Uterus (tissue), 2 donors: ENCODE measurements around the gene FGFR3.

Source experiments
- POLR2A ChIP-seq, 2 donors: fragments of 450-650 bp; IDR thresholded peaks; one replicate each; pipeline ENCODE4 v1.6.1; 2016; ENCODE audit warnings: antibody characterized with exemption in 2 of 2, mild to moderate bottlenecking in 1 of 2, moderate library complexity in 1 of 2
- TF ChIP-seq, protein P1 (sequence below), 4 experiments: fragments of 200-600 bp in 2 of 4; fragments of 450-650 bp in 2 of 4; sonication (generic) in 2 of 4; IDR thresholded peaks; one replicate each; pipeline ENCODE4 v1.5.1; 2016 to 2019; ENCODE audit warnings: antibody characterized with exemption in 4 of 4, mild to moderate bottlenecking in 2 of 4, moderate library complexity in 1 of 4

- TF ChIP-seq, protein P1, sequence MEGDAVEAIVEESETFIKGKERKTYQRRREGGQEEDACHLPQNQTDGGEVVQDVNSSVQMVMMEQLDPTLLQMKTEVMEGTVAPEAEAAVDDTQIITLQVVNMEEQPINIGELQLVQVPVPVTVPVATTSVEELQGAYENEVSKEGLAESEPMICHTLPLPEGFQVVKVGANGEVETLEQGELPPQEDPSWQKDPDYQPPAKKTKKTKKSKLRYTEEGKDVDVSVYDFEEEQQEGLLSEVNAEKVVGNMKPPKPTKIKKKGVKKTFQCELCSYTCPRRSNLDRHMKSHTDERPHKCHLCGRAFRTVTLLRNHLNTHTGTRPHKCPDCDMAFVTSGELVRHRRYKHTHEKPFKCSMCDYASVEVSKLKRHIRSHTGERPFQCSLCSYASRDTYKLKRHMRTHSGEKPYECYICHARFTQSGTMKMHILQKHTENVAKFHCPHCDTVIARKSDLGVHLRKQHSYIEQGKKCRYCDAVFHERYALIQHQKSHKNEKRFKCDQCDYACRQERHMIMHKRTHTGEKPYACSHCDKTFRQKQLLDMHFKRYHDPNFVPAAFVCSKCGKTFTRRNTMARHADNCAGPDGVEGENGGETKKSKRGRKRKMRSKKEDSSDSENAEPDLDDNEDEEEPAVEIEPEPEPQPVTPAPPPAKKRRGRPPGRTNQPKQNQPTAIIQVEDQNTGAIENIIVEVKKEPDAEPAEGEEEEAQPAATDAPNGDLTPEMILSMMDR (IDR thresholded peaks at IDR 0.05), result no peak
- TF ChIP-seq POLR2A (IDR thresholded peaks at IDR 0.05), result no peak
These were observed 13.7 kb downstream of the FGFR3 start for GRCh38 chr4:1806596-1807331.
